ENCODE data around the gene CACNA2D1. TPM values are rescaled to one million over a fixed set of nuclear protein-coding genes. Genes with fewer than 3 reads are reported as not detected.

Gene CACNA2D1
- total and polyA plus RNA-seq, 9 of the 15 experiments (the other 6 are each of a cell fraction or from before 2014, with no cell fraction given), result 0.49 TPM; not detected in 8

DNA sequence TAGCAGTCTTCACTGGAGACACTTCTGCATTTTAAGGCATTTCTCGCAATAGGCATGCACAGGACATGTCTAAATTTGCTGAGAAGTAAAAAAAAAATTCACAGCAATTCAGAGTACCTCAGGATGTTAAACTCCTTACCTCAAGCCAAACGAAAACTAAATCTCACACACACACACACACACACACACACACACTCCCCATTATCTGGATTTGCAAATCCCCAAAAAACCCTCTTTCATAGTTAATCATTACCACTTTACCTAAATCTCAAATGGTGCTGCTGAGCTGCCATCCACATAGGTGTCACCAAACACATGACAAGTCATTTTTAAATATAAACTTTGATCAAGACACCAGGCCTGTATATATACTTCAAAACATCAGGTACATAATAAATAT is 31.8 kb downstream of the CACNA2D1 start (continued):
- TF ChIP-seq, protein P1, sequence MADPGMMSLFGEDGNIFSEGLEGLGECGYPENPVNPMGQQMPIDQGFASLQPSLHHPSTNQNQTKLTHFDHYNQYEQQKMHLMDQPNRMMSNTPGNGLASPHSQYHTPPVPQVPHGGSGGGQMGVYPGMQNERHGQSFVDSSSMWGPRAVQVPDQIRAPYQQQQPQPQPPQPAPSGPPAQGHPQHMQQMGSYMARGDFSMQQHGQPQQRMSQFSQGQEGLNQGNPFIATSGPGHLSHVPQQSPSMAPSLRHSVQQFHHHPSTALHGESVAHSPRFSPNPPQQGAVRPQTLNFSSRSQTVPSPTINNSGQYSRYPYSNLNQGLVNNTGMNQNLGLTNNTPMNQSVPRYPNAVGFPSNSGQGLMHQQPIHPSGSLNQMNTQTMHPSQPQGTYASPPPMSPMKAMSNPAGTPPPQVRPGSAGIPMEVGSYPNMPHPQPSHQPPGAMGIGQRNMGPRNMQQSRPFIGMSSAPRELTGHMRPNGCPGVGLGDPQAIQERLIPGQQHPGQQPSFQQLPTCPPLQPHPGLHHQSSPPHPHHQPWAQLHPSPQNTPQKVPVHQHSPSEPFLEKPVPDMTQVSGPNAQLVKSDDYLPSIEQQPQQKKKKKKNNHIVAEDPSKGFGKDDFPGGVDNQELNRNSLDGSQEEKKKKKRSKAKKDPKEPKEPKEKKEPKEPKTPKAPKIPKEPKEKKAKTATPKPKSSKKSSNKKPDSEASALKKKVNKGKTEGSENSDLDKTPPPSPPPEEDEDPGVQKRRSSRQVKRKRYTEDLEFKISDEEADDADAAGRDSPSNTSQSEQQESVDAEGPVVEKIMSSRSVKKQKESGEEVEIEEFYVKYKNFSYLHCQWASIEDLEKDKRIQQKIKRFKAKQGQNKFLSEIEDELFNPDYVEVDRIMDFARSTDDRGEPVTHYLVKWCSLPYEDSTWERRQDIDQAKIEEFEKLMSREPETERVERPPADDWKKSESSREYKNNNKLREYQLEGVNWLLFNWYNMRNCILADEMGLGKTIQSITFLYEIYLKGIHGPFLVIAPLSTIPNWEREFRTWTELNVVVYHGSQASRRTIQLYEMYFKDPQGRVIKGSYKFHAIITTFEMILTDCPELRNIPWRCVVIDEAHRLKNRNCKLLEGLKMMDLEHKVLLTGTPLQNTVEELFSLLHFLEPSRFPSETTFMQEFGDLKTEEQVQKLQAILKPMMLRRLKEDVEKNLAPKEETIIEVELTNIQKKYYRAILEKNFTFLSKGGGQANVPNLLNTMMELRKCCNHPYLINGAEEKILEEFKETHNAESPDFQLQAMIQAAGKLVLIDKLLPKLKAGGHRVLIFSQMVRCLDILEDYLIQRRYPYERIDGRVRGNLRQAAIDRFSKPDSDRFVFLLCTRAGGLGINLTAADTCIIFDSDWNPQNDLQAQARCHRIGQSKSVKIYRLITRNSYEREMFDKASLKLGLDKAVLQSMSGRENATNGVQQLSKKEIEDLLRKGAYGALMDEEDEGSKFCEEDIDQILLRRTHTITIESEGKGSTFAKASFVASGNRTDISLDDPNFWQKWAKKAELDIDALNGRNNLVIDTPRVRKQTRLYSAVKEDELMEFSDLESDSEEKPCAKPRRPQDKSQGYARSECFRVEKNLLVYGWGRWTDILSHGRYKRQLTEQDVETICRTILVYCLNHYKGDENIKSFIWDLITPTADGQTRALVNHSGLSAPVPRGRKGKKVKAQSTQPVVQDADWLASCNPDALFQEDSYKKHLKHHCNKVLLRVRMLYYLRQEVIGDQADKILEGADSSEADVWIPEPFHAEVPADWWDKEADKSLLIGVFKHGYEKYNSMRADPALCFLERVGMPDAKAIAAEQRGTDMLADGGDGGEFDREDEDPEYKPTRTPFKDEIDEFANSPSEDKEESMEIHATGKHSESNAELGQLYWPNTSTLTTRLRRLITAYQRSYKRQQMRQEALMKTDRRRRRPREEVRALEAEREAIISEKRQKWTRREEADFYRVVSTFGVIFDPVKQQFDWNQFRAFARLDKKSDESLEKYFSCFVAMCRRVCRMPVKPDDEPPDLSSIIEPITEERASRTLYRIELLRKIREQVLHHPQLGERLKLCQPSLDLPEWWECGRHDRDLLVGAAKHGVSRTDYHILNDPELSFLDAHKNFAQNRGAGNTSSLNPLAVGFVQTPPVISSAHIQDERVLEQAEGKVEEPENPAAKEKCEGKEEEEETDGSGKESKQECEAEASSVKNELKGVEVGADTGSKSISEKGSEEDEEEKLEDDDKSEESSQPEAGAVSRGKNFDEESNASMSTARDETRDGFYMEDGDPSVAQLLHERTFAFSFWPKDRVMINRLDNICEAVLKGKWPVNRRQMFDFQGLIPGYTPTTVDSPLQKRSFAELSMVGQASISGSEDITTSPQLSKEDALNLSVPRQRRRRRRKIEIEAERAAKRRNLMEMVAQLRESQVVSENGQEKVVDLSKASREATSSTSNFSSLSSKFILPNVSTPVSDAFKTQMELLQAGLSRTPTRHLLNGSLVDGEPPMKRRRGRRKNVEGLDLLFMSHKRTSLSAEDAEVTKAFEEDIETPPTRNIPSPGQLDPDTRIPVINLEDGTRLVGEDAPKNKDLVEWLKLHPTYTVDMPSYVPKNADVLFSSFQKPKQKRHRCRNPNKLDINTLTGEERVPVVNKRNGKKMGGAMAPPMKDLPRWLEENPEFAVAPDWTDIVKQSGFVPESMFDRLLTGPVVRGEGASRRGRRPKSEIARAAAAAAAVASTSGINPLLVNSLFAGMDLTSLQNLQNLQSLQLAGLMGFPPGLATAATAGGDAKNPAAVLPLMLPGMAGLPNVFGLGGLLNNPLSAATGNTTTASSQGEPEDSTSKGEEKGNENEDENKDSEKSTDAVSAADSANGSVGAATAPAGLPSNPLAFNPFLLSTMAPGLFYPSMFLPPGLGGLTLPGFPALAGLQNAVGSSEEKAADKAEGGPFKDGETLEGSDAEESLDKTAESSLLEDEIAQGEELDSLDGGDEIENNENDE (IDR thresholded peaks at IDR 0.05; ENCODE audit: low read depth, low read length), result no peak
- no peak for TF ChIP-seq DLX4 (CRISPR knock-in tag; IDR thresholded peaks at IDR 0.05)
- no peak for TF ChIP-seq SP1 (CRISPR knock-in tag; IDR thresholded peaks at IDR 0.05)
- no peak for TF ChIP-seq CAMTA2 (CRISPR knock-in tag; conservative IDR thresholded peaks at IDR 0.05)
- no peak for TF ChIP-seq THRAP3 (IDR thresholded peaks at IDR 0.05; ENCODE audit: borderline replicate concordance)
- TF ChIP-seq CCNT2 (IDR thresholded peaks at IDR 0.05; ENCODE audit: borderline replicate concordance, extremely low read depth, insufficient read length, low read depth, low read length), result no peak

Measured in K562 (cell line).